AG04450 (cell line): ENCODE results near the gene GNPTAB. TPM values are rescaled to one million over a fixed set of nuclear protein-coding genes. Genes with fewer than 3 reads are reported as not detected.

Source experiments
- CTCF ChIA-PET: fragments of 300-600, 350-600 bp; formaldehyde crosslinking; extraction: SDS; loops from one replicate; lab custom pipeline; 2022; ENCODE audit warnings: antibody characterized with exemption, inconsistent platforms; lab: Charles Lee
- POLR2A ChIA-PET: fragments of 350-600 bp; formaldehyde crosslinking; extraction: SDS; loops from one replicate; lab custom pipeline; 2021; ENCODE audit warnings: antibody characterized with exemption, inconsistent platforms; lab: Yijun Ruan, JAX
- DNase-seq: peaks from one replicate; pipeline ENCODE4 v3.0.0-alpha.2; 2011; ENCODE audit warnings: low read depth, low spot score
- H3K27ac ChIP-seq: one replicate; pipeline ENCODE4 v1.5.1; 2012; ENCODE audit warnings: low read depth, low read length, control low read depth
- H3K27me3 ChIP-seq: one replicate; pipeline ENCODE4 v1.6.0; 2012; ENCODE audit warnings: low read length; ENCODE audit not compliant: control insufficient read depth, insufficient read depth
- H3K4me3 ChIP-seq: 2 replicates; pipeline ENCODE4 v1.5.1; 2011; ENCODE audit warnings: mild to moderate bottlenecking, low read depth, low read length, control low read depth
- H3K9me3 ChIP-seq: 2 replicates; pipeline ENCODE4 v1.5.1; 2012; ENCODE audit warnings: low read length; ENCODE audit not compliant: control insufficient read depth, insufficient read depth
- CTCF ChIP-seq: IDR thresholded peaks from 2 replicates; pipeline ENCODE4 v1.5.1; 2011; ENCODE audit warnings: low read depth, low read length, control low read depth, inconsistent platforms
- polyA plus RNA-seq: library from polyadenylated mRNA; depleted of rRNA; stranded (reverse); fragments of >200 nt; gene quantifications from 2 replicates; pipeline ENCODE4 v1.2.3, GENCODE V29; 2011

GNPTAB gene
- polyA plus RNA-seq, 1 experiment, result 34.3 TPM

- DNase-seq, result no peak
- Histone ChIP-seq H3K4me3 (no peak overlapping the region), H3K27ac (no peak overlapping the region), H3K27me3 (no peaks in the 10 kb centered on the region), H3K9me3 (no peaks in the 10 kb centered on the region)
- no peak for TF ChIP-seq CTCF
- ChIA-PET CTCF (interaction anchor here (1.4 to 4.1 kb wide), 3 partner anchors 45 to 60 kb away, joined by 10 to 32 read pairs (median 18); partner anchors contain the start of gene GNPTAB), POLR2A (no interaction called here)
These were observed 51.1 kb downstream of the GNPTAB start for GRCh38 chr12:101779626-101780025.

GRCh38 chr12:101779200-101779599 lies 51.6 kb downstream of the GNPTAB start:
- Histone ChIP-seq H3K27me3 (no peaks in the 10 kb centered on the region), H3K9me3 (no peaks in the 10 kb centered on the region), H3K4me3 (no peak overlapping the region), H3K27ac (no peak overlapping the region)
- DNase-seq, result no peak
- ChIA-PET CTCF (interaction anchor here (1.1 to 4.1 kb wide), 2 partner anchors 51 to 61 kb away, joined by 4 to 32 read pairs; partner anchors contain the start of gene GNPTAB), POLR2A (no interaction called here)
- TF ChIP-seq CTCF, result no peak

DNA sequence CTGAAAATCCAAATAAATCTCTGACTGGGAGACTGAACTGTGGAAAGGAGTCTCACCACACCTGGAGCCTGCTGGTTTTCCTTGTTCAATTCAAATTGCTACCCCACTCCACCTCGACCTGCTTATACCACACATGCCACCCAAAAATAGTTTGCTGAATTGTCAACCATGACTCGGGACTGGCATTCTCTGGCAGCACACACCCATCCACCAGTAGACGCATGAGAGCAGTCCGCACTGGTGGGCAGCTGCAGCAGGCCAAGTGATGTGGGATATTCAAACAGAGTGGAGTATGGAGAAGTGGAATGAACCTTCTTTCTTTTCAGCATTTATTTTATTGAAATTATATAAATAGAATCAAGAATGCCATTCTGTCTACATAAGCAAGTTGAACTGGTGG lies 52.8 kb downstream of the GNPTAB start:
- Histone ChIP-seq H3K27ac (no peak overlapping the region), H3K4me3 (no peak overlapping the region), H3K27me3 (no peaks in the 10 kb centered on the region), H3K9me3 (no peaks in the 10 kb centered on the region)
- no peak for DNase-seq
- ChIA-PET CTCF (interaction anchor here (1.1 to 1.7 kb wide), 4 partner anchors 19 to 707 kb away, joined by 4 to 11 read pairs (median 4); no protein-coding TSS in a partner anchor), POLR2A (no interaction called here)
- no peak for TF ChIP-seq CTCF

DNA sequence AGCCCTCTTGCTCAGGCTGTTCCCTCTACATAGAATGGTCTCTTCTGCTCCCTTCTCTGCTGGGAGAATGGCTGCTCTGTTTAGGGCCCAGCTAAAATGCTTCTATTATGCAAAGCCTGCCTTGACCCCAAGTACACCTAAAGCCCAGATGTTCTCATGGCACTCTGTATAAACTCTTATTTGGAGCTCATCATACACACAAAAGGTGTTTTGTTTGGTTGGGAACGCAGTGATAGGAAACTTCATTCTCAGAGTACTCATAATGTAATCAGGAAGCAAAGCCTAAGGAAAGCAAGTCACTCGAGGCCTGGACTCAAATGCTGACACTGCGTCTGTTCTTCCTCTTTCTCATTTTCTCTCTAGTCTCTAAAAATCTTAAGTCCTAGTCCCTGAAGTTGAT lies 53.3 kb downstream of the GNPTAB start:
- CTCF ChIA-PET, result interaction anchor here (1.1 to 1.7 kb wide), 3 partner anchors 18 to 707 kb away, joined by 4 to 11 read pairs (median 5); no protein-coding TSS in a partner anchor
- no peak for DNase-seq
- POLR2A ChIA-PET, result no interaction called here

More for the DNA sequence above, 53.3 kb downstream of the GNPTAB start:
- TF ChIP-seq CTCF, result no peak
- H3K9me3 ChIP-seq, result no peaks in the 10 kb centered on the region
- no peak overlapping the region for H3K27ac ChIP-seq
- H3K27me3 ChIP-seq, result no peaks in the 10 kb centered on the region
- H3K4me3 ChIP-seq, result no peak overlapping the region
